H1 (cell line): Measurements from ENCODE around the gene TACR2. TPM values are rescaled to one million over a fixed set of nuclear protein-coding genes. Genes with fewer than 3 reads are reported as not detected.

Source experiments
- NRF1 ChIP-seq: IDR thresholded peaks from 2 replicates; pipeline ENCODE4 v1.6.1; 2011; ENCODE audit warnings: mild to moderate bottlenecking, low read depth, low read length, improper control_type of control experiment
- polyA plus RNA-seq, 7 experiments: library from polyadenylated mRNA; depleted of rRNA in 3 of 7; stranded (reverse) in 5 of 7; unstranded in 2 of 7; fragments of >200 nt in 5 of 7; fragments of 200-250 nt in 2 of 7; gene quantifications; 1 replicate in 5 of 7; 2 replicates in 1 of 7; 4 replicates in 1 of 7; pipeline versions ENCODE4 v1.2.1 to v1.2.3, GENCODE V29; 2011 to 2013; ENCODE audit warnings: missing spikeins in 2 of 7, mixed read lengths in 2 of 7
- total RNA-seq: library from RNA; stranded (reverse); fragmentation: NEBNext Ultra II Directional; extraction: Animal tissue kit (Norgen Biotek cat#: 25700); gene quantifications from 2 replicates; pipeline ENCODE4 v1.2.1, GENCODE V29; 2021
- TF ChIP-seq, protein P1 (sequence below): fragments of 300-600 bp; sonication (generic); IDR thresholded peaks from 2 replicates; pipeline ENCODE4 v1.7.1; 2012; ENCODE audit warnings: low read length, moderate library complexity, mild to moderate bottlenecking, inconsistent platforms; ENCODE audit not compliant: insufficient replicate concordance

Gene TACR2
- total and polyA plus RNA-seq, 2 of the 8 experiments (the other 6 are each of a cell fraction or from before 2014, with no cell fraction given): 0.06 TPM; not detected in 1

DNA sequence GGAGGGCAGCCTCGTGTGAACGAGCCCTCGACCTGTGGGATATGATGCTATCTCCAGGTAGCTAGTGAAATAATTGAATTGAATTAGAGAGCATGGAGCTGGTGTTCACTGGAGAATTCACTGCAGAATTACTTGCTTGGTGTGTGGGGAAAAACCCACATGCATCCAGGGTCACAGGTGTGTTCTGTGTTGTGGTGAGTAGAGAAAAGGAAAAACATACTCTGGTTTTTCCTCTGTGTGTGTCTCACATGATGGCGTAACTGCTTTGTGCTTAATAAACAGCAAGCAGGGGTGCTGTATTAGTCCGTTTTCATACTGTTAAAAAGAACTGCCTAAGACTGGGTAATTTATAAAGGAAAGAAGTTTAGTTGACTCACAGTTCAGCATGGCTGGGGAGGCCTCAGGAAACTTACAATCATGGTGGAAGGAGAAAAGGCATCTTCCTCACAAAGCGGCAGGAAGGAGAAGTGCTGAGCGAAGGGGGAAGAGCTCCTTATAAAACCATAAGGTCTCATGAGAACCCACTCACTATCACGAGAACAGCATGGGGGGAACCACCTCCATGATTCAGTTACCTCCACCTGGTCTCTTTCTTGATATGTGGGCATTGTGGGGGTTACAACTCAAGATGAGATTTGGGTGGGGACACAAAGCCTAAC is 62.6 kb downstream of the TACR2 start (continued):
- TF ChIP-seq, protein P1, sequence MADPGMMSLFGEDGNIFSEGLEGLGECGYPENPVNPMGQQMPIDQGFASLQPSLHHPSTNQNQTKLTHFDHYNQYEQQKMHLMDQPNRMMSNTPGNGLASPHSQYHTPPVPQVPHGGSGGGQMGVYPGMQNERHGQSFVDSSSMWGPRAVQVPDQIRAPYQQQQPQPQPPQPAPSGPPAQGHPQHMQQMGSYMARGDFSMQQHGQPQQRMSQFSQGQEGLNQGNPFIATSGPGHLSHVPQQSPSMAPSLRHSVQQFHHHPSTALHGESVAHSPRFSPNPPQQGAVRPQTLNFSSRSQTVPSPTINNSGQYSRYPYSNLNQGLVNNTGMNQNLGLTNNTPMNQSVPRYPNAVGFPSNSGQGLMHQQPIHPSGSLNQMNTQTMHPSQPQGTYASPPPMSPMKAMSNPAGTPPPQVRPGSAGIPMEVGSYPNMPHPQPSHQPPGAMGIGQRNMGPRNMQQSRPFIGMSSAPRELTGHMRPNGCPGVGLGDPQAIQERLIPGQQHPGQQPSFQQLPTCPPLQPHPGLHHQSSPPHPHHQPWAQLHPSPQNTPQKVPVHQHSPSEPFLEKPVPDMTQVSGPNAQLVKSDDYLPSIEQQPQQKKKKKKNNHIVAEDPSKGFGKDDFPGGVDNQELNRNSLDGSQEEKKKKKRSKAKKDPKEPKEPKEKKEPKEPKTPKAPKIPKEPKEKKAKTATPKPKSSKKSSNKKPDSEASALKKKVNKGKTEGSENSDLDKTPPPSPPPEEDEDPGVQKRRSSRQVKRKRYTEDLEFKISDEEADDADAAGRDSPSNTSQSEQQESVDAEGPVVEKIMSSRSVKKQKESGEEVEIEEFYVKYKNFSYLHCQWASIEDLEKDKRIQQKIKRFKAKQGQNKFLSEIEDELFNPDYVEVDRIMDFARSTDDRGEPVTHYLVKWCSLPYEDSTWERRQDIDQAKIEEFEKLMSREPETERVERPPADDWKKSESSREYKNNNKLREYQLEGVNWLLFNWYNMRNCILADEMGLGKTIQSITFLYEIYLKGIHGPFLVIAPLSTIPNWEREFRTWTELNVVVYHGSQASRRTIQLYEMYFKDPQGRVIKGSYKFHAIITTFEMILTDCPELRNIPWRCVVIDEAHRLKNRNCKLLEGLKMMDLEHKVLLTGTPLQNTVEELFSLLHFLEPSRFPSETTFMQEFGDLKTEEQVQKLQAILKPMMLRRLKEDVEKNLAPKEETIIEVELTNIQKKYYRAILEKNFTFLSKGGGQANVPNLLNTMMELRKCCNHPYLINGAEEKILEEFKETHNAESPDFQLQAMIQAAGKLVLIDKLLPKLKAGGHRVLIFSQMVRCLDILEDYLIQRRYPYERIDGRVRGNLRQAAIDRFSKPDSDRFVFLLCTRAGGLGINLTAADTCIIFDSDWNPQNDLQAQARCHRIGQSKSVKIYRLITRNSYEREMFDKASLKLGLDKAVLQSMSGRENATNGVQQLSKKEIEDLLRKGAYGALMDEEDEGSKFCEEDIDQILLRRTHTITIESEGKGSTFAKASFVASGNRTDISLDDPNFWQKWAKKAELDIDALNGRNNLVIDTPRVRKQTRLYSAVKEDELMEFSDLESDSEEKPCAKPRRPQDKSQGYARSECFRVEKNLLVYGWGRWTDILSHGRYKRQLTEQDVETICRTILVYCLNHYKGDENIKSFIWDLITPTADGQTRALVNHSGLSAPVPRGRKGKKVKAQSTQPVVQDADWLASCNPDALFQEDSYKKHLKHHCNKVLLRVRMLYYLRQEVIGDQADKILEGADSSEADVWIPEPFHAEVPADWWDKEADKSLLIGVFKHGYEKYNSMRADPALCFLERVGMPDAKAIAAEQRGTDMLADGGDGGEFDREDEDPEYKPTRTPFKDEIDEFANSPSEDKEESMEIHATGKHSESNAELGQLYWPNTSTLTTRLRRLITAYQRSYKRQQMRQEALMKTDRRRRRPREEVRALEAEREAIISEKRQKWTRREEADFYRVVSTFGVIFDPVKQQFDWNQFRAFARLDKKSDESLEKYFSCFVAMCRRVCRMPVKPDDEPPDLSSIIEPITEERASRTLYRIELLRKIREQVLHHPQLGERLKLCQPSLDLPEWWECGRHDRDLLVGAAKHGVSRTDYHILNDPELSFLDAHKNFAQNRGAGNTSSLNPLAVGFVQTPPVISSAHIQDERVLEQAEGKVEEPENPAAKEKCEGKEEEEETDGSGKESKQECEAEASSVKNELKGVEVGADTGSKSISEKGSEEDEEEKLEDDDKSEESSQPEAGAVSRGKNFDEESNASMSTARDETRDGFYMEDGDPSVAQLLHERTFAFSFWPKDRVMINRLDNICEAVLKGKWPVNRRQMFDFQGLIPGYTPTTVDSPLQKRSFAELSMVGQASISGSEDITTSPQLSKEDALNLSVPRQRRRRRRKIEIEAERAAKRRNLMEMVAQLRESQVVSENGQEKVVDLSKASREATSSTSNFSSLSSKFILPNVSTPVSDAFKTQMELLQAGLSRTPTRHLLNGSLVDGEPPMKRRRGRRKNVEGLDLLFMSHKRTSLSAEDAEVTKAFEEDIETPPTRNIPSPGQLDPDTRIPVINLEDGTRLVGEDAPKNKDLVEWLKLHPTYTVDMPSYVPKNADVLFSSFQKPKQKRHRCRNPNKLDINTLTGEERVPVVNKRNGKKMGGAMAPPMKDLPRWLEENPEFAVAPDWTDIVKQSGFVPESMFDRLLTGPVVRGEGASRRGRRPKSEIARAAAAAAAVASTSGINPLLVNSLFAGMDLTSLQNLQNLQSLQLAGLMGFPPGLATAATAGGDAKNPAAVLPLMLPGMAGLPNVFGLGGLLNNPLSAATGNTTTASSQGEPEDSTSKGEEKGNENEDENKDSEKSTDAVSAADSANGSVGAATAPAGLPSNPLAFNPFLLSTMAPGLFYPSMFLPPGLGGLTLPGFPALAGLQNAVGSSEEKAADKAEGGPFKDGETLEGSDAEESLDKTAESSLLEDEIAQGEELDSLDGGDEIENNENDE: no peak
- TF ChIP-seq NRF1: no peak
